Measurements from ENCODE around the gene CORO2A. TPM values are rescaled to one million over a fixed set of nuclear protein-coding genes. Genes with fewer than 3 reads are reported as not detected.

The CORO2A gene
- total and polyA plus RNA-seq, 2 of the 13 experiments (the other 11 are each of a cell fraction or from before 2014, with no cell fraction given), result 14.4 to 15.3 TPM

DNA sequence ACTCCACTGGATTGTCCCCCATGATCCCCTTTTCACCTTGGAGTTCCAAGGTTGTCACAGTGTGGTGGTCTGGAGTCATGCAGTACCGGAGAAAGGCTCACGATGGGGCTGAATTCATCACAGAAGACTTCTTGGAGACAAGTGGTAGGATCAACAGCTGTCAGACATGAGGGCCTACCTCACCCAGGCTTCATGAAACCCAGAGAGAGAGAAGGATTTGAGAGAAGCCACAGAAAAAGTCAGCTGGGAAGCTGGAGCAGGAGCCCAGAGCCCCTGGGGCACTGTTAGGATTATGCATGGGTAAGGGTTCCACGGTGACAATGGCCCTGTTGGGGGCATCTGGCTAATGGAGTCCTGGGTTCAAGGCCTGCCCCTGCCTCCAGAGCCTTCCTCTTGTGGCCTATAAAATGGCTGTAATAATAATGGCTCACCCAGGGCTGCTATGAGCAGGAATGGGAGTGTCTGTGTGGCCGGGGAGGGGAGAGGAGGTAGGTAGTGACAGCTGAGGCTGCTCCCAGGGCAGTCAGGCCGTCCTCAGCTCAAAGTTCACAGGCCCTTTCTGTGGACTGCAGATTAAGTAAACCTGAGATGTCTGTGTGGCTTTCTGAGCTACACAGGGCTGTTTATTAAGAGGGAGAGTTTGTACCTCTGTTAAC lies 74.3 kb downstream of the CORO2A start (continued):
- TF ChIP-seq ZFP90 (CRISPR knock-in tag; IDR thresholded peaks at IDR 0.05; ENCODE audit: borderline replicate concordance) (0 out of 2 replicates have a peak, but pooled peaks have one; percentile 11), GFI1 (CRISPR knock-in tag; IDR thresholded peaks at IDR 0.05; ENCODE audit: borderline replicate concordance) (no peak), ZNF367 (CRISPR knock-in tag; IDR thresholded peaks at IDR 0.05; ENCODE audit: borderline replicate concordance) (no peak), SRSF1 (optimal IDR thresholded peaks at IDR 0.05; ENCODE audit: low read depth, low read length) (no peak), ZNF652 (CRISPR knock-in tag; IDR thresholded peaks at IDR 0.05; ENCODE audit: borderline replicate concordance, low read depth) (no peak), MEIS2 (CRISPR knock-in tag; IDR thresholded peaks at IDR 0.05) (no peak), ZFP62 (CRISPR knock-in tag; IDR thresholded peaks at IDR 0.05) (no peak), ATF7-NPFF (CRISPR knock-in tag; IDR thresholded peaks at IDR 0.05; ENCODE audit: low read depth) (peak; percentile 37; the same call in 1 of the 2 replicates), NR3C1 (CRISPR knock-in tag; IDR thresholded peaks at IDR 0.05) (no peak), GABPA (IDR thresholded peaks at IDR 0.05; ENCODE audit: low read depth, low read length) (no peak), GABPA (CRISPR knock-in tag; IDR thresholded peaks at IDR 0.05; ENCODE audit: low read depth) (peak; percentile 45; the same call in 1 of the 2 replicates), ZNF510 (CRISPR knock-in tag; IDR thresholded peaks at IDR 0.05; ENCODE audit: low read depth) (no peak), ZNF30 (CRISPR knock-in tag; IDR thresholded peaks at IDR 0.05) (no peak)
- TF ChIP-seq, protein P1, sequence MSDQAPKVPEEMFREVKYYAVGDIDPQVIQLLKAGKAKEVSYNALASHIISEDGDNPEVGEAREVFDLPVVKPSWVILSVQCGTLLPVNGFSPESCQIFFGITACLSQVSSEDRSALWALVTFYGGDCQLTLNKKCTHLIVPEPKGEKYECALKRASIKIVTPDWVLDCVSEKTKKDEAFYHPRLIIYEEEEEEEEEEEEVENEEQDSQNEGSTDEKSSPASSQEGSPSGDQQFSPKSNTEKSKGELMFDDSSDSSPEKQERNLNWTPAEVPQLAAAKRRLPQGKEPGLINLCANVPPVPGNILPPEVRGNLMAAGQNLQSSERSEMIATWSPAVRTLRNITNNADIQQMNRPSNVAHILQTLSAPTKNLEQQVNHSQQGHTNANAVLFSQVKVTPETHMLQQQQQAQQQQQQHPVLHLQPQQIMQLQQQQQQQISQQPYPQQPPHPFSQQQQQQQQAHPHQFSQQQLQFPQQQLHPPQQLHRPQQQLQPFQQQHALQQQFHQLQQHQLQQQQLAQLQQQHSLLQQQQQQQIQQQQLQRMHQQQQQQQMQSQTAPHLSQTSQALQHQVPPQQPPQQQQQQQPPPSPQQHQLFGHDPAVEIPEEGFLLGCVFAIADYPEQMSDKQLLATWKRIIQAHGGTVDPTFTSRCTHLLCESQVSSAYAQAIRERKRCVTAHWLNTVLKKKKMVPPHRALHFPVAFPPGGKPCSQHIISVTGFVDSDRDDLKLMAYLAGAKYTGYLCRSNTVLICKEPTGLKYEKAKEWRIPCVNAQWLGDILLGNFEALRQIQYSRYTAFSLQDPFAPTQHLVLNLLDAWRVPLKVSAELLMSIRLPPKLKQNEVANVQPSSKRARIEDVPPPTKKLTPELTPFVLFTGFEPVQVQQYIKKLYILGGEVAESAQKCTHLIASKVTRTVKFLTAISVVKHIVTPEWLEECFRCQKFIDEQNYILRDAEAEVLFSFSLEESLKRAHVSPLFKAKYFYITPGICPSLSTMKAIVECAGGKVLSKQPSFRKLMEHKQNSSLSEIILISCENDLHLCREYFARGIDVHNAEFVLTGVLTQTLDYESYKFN (CRISPR knock-in tag; conservative IDR thresholded peaks at IDR 0.05), result peak; percentile 64
- TF ChIP-seq, protein P2, sequence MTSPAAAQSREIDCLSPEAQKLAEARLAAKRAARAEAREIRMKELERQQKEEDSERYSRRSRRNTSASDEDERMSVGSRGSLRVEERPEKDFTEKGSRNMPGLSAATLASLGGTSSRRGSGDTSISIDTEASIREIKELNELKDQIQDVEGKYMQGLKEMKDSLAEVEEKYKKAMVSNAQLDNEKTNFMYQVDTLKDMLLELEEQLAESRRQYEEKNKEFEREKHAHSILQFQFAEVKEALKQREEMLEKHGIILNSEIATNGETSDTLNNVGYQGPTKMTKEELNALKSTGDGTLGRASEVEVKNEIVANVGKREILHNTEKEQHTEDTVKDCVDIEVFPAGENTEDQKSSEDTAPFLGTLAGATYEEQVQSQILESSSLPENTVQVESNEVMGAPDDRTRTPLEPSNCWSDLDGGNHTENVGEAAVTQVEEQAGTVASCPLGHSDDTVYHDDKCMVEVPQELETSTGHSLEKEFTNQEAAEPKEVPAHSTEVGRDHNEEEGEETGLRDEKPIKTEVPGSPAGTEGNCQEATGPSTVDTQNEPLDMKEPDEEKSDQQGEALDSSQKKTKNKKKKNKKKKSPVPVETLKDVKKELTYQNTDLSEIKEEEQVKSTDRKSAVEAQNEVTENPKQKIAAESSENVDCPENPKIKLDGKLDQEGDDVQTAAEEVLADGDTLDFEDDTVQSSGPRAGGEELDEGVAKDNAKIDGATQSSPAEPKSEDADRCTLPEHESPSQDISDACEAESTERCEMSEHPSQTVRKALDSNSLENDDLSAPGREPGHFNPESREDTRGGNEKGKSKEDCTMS (CRISPR knock-in tag; conservative IDR thresholded peaks at IDR 0.05), result no peak
- TF ChIP-seq, protein P3, sequence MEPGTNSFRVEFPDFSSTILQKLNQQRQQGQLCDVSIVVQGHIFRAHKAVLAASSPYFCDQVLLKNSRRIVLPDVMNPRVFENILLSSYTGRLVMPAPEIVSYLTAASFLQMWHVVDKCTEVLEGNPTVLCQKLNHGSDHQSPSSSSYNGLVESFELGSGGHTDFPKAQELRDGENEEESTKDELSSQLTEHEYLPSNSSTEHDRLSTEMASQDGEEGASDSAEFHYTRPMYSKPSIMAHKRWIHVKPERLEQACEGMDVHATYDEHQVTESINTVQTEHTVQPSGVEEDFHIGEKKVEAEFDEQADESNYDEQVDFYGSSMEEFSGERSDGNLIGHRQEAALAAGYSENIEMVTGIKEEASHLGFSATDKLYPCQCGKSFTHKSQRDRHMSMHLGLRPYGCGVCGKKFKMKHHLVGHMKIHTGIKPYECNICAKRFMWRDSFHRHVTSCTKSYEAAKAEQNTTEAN (CRISPR knock-in tag; conservative IDR thresholded peaks at IDR 0.05), result no peak
- TF ChIP-seq, protein P4, sequence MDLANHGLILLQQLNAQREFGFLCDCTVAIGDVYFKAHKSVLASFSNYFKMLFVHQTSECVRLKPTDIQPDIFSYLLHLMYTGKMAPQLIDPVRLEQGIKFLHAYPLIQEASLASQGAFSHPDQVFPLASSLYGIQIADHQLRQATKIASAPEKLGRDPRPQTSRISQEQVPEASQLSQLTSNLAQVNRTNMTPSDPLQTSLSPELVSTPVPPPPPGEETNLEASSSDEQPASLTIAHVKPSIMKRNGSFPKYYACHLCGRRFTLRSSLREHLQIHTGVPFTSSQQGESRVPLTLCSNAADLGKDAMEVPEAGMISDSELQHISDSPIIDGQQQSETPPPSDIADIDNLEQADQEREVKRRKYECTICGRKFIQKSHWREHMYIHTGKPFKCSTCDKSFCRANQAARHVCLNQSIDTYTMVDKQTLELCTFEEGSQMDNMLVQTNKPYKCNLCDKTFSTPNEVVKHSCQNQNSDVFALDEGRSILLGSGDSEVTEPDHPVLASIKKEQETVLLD (CRISPR knock-in tag; IDR thresholded peaks at IDR 0.05; ENCODE audit: low read depth), result no peak
- TF ChIP-seq, protein P5, sequence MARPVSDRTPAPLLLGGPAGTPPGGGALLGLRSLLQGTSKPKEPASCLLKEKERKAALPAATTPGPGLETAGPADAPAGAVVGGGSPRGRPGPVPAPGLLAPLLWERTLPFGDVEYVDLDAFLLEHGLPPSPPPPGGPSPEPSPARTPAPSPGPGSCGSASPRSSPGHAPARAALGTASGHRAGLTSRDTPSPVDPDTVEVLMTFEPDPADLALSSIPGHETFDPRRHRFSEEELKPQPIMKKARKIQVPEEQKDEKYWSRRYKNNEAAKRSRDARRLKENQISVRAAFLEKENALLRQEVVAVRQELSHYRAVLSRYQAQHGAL (CRISPR knock-in tag; IDR thresholded peaks at IDR 0.05; ENCODE audit: not compliant biosample characterization), result no peak

All from HepG2 (cell line).